SK-N-MC (cell line): ENCODE measurements around the gene CHN2.

ENCODE experiments used
- DNase-seq: peaks from one replicate; pipeline ENCODE4 v3.0.0-alpha.2; 2011; ENCODE audit warnings: low read depth, low spot score
- H3K27ac ChIP-seq: fragments of 200-600 bp; sonication (generic); 2 replicates; pipeline ENCODE4 v1.5.1; 2016; ENCODE audit warnings: mixed run types
- H3K36me3 ChIP-seq: fragments of 200-600 bp; sonication (generic); 2 replicates; pipeline ENCODE4 v1.6.1; 2017; ENCODE audit warnings: antibody characterized with exemption, low read length, mixed read lengths; ENCODE audit not compliant: insufficient read depth
- H3K4me3 ChIP-seq: fragments of 200-600 bp; sonication (generic); 2 replicates; pipeline ENCODE4 v1.5.1; 2016
- H3K9ac ChIP-seq: fragments of 200-600 bp; sonication (generic); 2 replicates; pipeline ENCODE4 v1.8.0; 2017; ENCODE audit warnings: mixed run types, mixed read lengths; ENCODE audit not compliant: insufficient read length
- H3K9me3 ChIP-seq: fragments of 200-600 bp; sonication (generic); 2 replicates; pipeline ENCODE4 v1.6.1; 2017; ENCODE audit warnings: low read depth, mild to moderate bottlenecking, antibody characterized with exemption, low read length, moderate library complexity, mixed read lengths
- EZH2 ChIP-seq: fragments of 200-600 bp; sonication (generic); IDR thresholded peaks from one replicate; pipeline ENCODE4 v1.6.1; 2017; ENCODE audit warnings: antibody characterized with exemption
- FOXP2 ChIP-seq: optimal IDR thresholded peaks from 2 replicates; pipeline ENCODE3; 2011; ENCODE audit warnings: mild to moderate bottlenecking, moderate library complexity; ENCODE audit not compliant: insufficient read depth; ENCODE audit errors: extremely low read length, control extremely low read depth
- POLR2AphosphoS5 ChIP-seq: IDR thresholded peaks from 2 replicates; pipeline ENCODE4 v1.6.1; 2012; ENCODE audit warnings: mild to moderate bottlenecking, low read depth, low read length, borderline replicate concordance

CHN2 gene

DNA sequence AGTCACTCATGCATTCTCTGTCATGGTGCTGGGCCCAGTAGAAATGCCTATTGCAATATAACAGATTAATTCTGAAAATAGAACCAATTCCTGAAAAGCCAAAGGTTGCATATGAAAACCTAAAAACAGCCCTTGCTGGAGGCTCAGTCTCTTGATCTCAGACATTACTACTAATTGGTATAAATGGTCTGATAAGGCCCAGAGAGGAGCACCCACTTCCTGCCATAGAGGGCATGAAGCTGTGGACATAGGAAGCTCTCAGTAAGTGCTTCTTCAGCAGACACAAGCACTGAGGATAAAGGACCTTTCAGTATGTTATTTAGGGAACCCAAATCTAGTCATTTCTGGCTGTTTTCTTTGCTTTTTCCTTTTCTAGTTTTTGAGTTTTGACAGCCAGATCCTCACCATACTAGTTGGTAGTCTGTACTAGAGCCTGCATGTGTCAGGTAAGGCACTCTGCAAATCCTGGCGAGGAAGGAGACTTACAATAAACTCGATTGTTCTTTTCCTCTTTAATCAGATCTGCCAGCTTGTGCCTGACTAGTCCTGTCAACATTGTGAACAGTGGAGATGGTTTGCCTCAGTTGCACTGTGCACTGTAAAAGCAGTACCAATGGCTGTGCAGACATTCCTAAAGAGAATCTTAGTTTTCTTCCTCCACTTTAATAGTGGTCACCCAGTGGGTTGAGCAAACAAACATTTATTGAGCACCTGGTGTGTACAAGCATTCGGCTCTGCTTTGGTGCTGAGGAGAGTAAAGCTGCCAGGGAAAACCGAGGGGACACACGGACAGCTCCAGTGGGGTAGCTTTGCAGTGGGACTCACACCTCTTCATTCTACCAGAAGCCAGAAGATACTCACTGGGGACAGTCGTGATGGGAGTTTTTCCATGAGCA lies 140.9 kb downstream of the CHN2 start:
- no peak for DNase-seq
- H3K9ac ChIP-seq, result no peak overlapping the region
- no peak overlapping the region for H3K27ac ChIP-seq
- no peak for TF ChIP-seq FOXP2
- TF ChIP-seq EZH2, result no peak
- TF ChIP-seq POLR2AphosphoS5, result no peak
- H3K4me3 ChIP-seq, result no peak overlapping the region
- no peaks in the 10 kb centered on the region for H3K36me3 ChIP-seq
- H3K9me3 ChIP-seq, result no peaks in the 10 kb centered on the region

DNA sequence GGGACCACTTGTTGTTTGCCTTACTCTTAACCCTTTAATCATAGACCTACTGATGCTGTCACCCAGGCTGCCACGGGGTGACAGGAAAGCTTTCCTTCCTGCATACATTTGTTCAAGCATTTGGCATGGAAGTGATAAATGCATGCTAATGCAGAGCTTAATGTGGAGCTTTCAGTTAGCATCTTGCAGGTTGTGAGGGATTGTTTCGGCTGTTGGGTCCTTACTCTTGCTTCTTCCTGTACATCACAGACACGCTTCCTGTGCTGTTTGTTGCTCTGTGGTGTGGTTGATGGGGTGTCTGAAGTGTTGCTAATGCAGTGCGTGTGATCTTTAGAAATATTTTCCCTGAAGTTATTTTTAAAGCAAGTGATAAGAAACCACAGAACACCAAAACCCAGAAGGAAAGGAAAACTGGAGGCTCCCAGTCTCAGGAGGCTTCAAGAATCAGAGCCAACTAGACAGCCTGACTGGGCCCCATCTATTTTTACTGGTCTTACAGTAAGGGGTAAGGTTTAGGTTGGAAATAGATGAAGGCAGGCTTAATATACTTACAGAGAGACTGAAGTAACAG lies 143.1 kb downstream of the CHN2 start:
- DNase-seq, result peak; percentile 77
- no peaks in the 10 kb centered on the region for H3K36me3 ChIP-seq
- TF ChIP-seq POLR2AphosphoS5 (no peak), EZH2 (no peak), FOXP2 (no peak)
- H3K27ac ChIP-seq, result peak overlapping the region; percentile 44; the same call in 1 of the 2 replicates
- H3K9me3 ChIP-seq, result no peaks in the 10 kb centered on the region
- H3K4me3 ChIP-seq, result peak overlapping the region; percentile 26
- no peak overlapping the region for H3K9ac ChIP-seq

DNA sequence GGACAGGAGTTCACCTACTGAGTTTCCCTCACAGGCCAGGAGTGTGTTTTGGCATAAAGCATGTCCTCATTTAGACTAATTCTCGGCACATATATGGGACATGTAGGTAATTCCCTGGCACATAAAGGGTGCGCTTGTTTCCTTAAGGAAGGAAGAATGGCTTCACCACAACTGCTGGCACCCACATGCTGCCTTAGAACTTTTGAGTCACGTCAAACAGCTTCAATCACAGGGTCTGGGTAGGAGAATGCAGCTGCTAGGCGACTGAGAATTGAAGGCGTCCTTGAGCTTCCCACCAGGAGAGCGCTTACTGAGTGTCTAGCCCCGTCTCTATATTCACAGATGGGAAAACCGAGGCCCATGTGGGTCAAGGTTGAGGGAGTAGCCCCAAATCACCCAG lies 146.1 kb downstream of the CHN2 start:
- Histone ChIP-seq H3K9me3 (no peaks in the 10 kb centered on the region), H3K4me3 (no peak overlapping the region), H3K36me3 (no peaks in the 10 kb centered on the region), H3K27ac (no peak overlapping the region), H3K9ac (no peak overlapping the region)
- no peak for TF ChIP-seq FOXP2
- no peak for TF ChIP-seq EZH2
- TF ChIP-seq POLR2AphosphoS5, result no peak
- no peak for DNase-seq

DNA sequence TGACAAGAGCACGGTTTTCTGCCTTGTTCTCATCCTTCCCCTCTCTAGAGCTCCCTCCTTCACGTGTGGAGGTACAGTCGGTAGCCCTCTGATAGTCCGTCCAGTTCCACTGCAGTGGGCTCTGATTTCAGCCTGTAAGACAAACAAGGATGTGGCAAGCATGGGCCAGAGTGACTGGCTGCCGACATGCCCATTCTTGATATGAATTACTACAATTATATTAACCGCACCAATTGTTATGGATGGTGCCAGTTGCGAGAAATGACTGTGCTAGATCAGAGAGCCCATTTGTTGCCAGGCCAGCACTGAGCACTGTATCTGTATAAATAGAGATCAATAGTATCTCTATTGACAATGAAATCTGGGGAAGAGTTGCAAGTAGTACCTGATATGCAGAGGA lies 146.6 kb downstream of the CHN2 start:
- Histone ChIP-seq H3K27ac (no peak overlapping the region), H3K9me3 (no peaks in the 10 kb centered on the region), H3K36me3 (no peaks in the 10 kb centered on the region), H3K9ac (no peak overlapping the region), H3K4me3 (no peak overlapping the region)
- TF ChIP-seq FOXP2 (no peak), EZH2 (no peak), POLR2AphosphoS5 (no peak)
- no peak for DNase-seq

DNA sequence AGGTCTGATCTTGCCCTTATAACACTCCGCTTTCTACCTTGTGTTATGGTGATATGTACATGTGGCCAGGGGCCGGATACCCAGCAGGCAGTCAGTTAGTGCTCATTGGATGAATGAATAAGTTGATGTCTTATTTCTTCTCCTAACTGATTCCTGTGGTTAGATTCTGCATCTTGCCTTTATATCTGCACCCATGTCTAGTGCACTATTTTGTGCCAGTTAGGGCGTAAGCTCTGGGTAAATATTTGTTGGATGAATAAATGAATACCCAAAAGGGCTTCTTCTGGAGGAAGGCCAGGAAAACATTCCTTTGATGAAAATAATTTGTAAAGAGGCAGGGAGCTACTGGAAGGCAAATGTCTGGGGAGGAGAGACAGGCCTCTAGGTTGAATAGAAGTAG lies 148.2 kb downstream of the CHN2 start:
- Histone ChIP-seq H3K9me3 (no peaks in the 10 kb centered on the region), H3K9ac (no peak overlapping the region), H3K36me3 (no peaks in the 10 kb centered on the region), H3K27ac (peak overlapping the region; percentile 81), H3K4me3 (peak overlapping the region; percentile 40)
- TF ChIP-seq FOXP2, result no peak
- no peak for TF ChIP-seq POLR2AphosphoS5
- no peak for TF ChIP-seq EZH2
- peak; percentile 79 for DNase-seq

DNA sequence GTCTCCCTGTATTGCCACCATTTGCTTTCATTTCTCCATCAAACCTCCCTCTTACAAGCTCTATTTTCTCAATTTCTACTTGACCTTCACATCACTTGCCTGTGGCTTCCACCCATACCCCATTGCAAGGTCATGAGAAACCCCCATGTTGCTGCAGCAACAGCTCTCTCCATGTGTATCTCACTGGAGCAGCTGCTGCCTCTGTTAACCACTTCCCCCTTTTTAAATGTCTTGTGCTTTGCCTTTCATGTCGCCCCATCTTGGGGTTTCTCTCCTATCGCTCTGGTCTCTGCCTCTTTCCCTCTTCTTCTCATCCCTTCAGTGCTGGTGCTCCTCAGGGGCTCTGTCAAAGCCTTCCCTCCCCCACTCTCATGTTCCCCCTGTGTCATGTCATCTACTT lies 148.8 kb downstream of the CHN2 start:
- no peak for TF ChIP-seq POLR2AphosphoS5
- TF ChIP-seq FOXP2, result no peak
- TF ChIP-seq EZH2, result no peak
- no peak for DNase-seq
- Histone ChIP-seq H3K36me3 (no peaks in the 10 kb centered on the region), H3K9me3 (no peaks in the 10 kb centered on the region), H3K27ac (peak overlapping the region; percentile 81), H3K4me3 (peak overlapping the region; percentile 21; the same call in 1 of the 2 replicates), H3K9ac (no peak overlapping the region)

DNA sequence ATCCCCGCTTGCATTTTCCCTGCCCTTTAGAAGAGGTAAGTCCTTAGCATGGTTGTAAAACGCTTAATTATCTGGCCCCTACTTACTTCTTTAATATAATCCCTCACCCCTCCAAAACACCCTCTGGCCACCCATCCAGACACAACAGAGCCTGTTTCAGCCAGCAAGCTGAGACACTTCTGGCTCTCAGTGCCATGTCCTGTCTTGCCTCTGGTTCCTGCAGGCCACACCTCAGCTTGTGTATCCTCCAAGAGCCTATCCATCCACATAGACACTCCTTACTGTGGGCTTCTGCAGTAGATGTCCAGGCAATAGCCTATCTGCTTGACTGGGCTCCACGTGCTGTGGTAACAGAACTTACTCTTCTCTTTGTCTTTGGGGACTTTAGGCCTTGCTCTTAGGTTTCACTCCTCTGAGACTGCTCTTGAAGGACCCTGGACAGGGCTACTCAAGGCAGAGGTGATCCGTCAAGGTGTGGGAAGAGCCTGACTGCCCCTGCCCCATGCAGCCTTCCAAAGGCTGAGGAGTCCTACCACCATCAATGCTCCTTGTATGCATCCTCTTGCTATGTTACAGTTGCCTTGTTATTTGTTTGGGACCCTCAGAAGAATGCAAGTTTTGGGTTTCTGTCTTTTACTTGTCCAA lies 149.9 kb downstream of the CHN2 start:
- Histone ChIP-seq H3K9ac (no peak overlapping the region), H3K9me3 (no peaks in the 10 kb centered on the region), H3K36me3 (no peaks in the 10 kb centered on the region), H3K27ac (no peak overlapping the region), H3K4me3 (no peak overlapping the region)
- no peak for DNase-seq
- TF ChIP-seq POLR2AphosphoS5, result no peak

DNA sequence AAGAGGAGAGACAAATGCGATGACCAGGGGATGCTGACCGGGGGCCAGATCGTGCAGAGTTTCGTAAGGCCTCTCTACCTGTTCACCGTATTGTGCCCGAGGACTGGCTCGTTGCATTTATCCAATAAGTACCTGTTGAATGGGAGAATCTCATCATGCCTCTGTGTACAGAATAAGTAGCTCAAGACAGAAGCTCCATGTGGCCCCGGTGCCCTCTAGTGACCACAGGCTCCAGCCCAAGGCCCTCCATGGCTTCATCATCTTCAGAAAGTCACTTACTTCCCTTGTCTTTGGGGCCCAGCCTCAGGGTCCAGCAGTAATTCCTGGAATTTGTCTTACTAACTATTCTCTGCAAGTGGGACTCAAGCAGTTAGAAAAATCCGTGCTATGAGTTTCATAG lies 151.0 kb downstream of the CHN2 start:
- DNase-seq, result no peak
- no peak overlapping the region for H3K9ac ChIP-seq
- no peaks in the 10 kb centered on the region for H3K9me3 ChIP-seq
- TF ChIP-seq FOXP2 (no peak), EZH2 (no peak), POLR2AphosphoS5 (no peak)
- H3K4me3 ChIP-seq, result no peak overlapping the region
- no peaks in the 10 kb centered on the region for H3K36me3 ChIP-seq
- no peak overlapping the region for H3K27ac ChIP-seq
